NCI-H774 (cell line): ENCODE results near the gene PDE10A.

Experiments used
- DNase-seq: peaks from one replicate; lab custom pipeline; 2025; lab: John Stamatoyannopoulos, UW

Gene PDE10A

GRCh38 chr6:165655191-165655590, 7.8 kb downstream of the PDE10A start:
- DNase-seq, result no peak

- DNase-seq, result no peak
Measured at GRCh38 chr6:165654144-165654543, 8.9 kb downstream of the PDE10A start.

DNA sequence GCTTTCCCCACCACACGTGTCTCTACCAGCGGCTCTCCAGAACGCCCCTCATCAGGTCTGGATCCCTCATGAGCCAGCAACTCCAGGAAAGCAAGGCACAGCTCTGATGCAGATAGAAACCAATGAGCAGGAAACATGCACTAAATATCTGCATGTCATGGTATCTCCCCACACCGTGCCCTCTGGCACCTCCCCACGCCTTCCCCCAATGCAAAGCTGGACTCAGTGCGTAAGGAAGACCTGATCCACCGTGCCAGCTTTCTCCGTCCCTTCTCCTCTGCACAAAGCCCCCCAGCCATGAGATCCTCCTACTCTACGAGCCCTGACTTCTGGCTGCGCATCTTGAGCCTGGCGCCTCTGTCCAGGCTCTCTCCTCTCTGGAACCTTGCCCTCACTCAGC, 9.4 kb downstream of the PDE10A start:
- no peak for DNase-seq

- DNase-seq, result no peak
Measured at GRCh38 chr6:165653196-165653595, 9.8 kb downstream of the PDE10A start.

DNA sequence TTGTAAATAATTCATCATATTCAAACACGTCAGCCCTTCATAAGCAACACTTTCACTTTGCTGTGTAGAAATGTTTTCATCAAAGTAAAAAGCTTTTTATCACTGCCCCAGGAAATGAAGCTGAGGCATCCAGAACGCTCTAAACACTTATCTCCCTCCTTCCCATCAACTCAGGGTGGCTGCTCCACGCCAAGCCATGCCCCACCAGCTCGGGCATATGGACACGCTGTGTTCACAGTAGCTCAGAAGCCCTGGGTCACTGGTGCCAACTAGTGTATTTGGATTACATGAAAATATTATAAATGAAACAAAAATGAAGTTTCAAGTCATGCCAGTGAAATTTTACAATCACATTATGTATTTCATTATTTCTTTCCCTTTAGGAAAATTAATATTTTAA, 10.3 kb downstream of the PDE10A start:
- no peak for DNase-seq

GRCh38 chr6:165649166-165650137, 13.6 kb downstream of the PDE10A start:
- DNase-seq, result no peak

DNA sequence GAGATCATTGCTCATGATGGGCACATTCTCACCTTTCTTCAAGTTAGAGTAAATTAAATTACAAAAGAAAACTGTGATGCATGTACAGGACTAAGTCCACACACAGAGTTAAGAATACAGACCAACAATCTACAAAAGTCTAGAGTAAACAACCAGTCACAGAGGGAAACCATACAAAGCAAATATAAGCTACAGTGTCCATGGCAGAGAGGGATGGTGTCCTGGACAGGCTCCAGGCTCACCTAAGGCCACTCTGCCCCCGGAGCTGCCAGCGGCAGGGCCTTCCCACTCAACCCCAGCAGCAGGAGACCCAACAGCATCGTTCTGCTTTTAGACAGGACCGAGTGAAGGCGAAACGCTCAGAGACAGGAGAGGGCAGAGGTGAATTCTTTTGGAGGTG, 16.0 kb downstream of the PDE10A start:
- DNase-seq, result no peak

DNA sequence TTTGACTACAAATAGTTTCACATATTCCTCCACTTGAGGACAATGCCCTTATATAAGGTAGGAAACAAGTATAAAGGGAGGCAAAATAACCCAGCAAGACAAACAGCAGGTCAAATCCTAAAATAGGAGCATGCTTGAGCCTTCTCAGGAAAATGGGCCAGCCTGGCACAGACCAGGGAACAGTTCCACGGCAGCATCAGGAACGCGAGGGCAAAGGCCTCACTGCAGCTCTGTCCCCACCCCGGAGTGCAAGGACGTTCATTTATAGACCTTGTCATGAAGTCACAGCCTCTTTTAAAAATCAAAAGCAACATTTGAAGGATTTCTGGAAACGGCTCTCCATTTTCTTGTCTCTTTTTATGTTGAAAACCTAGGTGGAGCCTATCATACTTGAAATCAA, 17.1 kb downstream of the PDE10A start:
- DNase-seq, result no peak

DNA sequence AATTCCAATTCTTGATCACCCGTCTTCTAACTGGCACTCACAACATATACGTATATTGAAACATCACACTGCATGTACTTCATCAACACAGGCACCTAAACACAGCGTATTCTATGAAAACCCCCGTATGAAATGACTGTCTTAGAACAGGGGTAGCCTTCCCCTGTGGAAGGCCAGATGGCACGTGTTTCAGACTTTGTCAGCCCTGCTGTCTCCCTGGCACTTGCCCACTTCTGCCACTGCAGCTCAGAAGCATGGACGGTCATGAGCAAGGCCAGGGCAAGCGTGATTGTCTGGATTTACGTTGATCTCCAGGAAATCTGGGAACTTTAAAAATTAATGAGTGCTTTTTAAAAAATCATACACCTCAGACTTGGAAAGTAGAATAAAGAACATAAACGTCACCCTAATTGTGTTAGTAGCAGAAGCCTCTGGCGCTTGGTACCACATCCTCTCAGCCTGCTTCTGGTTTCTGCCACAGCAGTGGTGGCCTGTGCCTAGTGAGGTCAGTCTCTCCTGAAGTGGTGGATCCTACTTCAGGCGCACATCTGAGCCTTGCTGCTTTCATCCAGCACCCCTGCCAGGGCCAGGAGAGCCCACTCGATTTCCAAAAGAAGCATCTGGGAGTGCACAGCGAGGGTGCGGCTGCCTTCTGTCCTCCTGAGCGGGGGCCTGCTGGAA, 18.3 kb downstream of the PDE10A start:
- DNase-seq, result no peak

- no peak for DNase-seq
Measured at GRCh38 chr6:165643015-165643414, 20.0 kb downstream of the PDE10A start.

- DNase-seq, result no peak
Measured at GRCh38 chr6:165641672-165642156, 21.3 kb downstream of the PDE10A start.

DNA sequence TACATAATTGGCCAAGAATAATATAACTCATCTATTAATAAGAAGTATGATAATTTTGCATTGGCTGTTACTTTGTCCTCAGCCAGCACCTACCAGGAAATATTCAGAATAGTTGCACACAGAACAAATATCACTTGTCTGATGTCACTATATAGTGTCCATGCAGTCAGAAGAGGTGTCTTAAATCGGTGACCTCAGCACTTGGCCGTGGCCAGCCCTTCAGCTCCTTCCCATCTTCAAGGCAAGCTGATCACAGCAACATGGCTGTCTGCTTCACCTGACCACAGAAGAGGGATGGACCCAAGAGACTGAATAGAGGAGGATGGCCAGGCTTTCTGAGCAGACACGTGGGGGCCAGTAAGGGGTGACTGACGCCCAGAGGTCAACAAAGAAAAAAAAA, 22.2 kb downstream of the PDE10A start:
- no peak for DNase-seq

DNA sequence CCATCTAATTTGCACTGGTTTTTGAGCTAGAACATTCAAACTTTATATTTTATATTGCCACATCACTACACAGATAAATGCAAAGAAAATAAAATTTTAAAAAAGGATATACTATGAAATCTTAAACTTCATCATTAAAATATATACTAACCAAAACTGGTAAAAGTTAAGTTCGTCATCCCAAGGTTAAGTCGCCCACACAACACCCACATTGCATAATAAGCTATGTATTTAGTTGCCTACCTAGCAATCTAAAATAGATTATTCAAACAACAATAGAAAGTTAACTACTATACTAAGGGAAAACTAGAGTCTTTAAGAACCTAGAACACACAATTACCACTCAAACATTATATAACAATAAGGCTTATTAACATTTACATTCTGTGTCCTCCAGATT, 24.5 kb downstream of the PDE10A start:
- no peak for DNase-seq

DNA sequence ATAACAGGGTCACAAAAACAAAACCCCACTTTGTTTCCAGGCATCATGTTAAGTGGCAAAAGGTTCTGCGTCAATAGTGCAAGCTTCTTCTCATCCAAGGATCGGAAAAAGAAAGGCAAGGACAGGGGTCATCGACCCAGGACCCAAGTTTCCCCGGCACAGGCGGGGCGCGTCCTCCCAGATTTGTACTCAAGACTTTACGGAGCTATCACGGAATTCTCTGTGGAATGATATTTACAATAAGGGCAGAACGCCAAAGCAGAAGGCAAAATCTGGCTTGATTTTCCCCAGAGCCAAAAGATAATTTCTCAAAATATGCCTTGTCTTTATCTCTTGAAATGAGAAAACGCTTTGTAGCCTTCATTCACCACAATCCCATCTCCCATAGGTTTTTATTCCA, 25.5 kb downstream of the PDE10A start:
- DNase-seq, result no peak

DNA sequence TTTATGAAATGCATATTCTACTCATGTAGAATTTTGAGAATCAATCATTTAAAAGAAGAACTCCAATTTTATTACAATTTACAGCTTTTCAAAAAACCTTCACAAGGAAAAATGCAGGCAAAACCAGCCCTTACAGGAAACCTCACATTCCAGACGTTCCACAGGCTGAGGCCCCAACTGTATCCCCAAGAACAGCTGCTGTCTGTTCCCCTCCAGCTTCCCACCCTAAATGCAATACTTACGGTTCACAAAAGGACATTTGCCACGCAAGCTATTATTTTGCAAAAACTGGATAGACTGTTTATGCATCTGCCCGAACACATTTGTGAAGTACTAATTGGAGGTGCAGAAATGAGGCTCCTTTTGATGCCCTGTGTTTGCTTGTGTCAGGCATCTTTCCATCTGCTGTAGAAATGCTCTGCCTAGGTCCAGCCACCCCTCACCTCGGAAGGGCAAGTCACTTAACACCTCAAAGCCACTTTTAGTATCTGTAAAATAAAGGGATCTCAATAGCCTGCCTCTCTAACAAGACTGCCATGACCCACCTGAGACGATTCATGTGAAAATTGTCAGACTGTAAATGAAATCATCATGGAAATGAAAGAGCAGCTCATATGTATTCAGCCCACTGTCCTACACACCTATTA, 26.5 kb downstream of the PDE10A start:
- no peak for DNase-seq

GRCh38 chr6:165635965-165636364, 27.1 kb downstream of the PDE10A start:
- DNase-seq, result no peak

DNA sequence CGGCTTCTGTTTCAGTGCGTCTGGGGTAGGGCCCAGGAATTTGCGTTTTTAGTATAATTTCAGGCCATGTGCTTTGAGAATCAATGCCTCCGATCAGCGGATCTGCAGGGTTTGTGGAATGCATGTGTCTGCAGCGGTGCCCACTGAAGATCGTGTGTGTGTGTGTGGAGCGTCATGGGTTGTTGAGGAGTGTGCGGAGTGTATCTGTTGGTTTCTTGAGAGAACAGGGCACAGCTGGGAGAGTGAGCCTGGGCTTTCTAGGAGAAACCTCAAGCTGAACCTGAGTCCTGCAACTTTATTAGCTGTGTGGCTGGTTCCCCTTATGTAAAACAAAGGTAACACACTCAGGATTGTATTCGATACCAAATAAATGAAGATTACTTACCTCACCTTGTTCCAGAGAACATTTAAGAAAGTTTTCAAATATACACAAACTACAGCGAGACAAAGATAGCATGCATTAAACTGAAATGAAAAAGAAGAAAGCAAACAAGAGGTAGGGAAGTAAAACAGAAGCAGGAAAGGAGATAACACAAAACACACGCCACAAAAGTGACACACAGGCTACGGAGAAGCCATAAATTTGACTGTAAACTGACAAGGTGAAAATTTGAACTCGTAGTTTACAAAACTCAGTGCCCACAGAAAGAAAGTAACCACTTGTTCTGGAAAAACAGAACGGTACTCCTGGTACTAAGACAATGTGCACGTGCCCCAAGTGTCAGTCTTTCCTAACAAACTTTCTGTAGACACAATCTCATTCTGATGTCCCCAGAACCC, 28.8 kb downstream of the PDE10A start:
- no peak for DNase-seq

DNA sequence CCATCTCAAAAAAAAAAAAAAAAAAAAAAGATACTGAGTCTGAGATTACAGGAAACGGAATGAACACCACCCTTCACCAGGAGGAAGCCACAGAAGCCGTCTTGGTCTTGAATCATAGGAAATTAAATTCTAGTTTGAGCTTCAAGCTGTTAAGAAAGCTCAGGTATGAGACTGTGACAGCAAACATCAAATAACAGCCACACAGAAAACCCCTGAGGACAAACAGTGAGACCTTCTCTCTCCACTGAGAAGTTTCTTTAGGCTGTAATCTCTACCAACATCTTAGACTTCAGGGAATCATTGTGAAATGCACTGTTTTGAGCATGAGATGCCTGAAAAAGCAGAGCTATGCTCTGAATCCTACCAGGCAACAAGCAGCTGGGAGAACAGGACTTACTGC, 30.8 kb downstream of the PDE10A start:
- DNase-seq, result no peak

DNA sequence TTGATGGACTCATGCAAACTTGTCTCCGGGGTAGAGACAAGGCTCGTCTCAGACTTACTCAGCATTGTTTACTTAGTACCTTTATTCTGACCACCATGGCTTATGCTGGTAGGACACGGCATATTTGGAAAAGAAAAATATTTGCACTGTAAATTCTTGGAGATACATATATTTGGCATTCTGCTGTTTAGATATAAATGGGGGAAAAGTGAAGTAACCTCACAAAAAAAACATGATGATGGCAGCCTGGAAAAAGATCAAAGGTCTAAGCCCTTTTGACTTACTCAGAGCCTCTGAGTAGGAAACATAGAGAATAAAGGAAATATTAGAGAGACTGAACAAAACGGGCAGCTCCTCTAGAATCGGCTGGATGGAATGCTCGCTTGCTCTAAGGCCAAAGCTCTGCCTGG, 32.5 kb downstream of the PDE10A start:
- no peak for DNase-seq

- no peak for DNase-seq
Measured at GRCh38 chr6:165628955-165629354, 34.1 kb downstream of the PDE10A start.

DNA sequence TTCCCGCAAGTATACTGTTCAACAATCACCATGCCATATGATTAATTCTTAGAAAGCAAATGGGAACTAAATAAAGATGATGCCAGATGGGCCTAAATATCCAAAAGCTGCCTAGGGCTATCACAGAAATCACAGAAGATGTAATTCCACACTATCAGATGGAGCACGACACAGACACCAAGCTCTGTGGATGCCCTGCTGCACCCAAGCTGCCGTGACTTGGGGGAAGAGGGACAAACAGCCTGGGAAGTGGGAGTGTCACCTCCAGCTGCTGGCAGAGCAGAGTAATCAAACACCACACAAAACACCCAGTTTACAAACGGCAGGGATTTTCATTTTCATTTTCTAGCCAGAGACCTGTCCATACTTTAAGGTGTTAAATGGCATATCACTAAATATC, 35.7 kb downstream of the PDE10A start:
- no peak for DNase-seq

GRCh38 chr6:165626711-165627110, 36.3 kb downstream of the PDE10A start:
- DNase-seq, result no peak
